ENCODE results near the gene WDR17. TPM values are rescaled to one million over a fixed set of nuclear protein-coding genes. Genes with fewer than 3 reads are reported as not detected.

WDR17 gene
- total RNA-seq, 1 experiment from 2014 or later, result 4.4 TPM

- TF ChIP-seq AFF4 (CRISPR knock-in tag; IDR thresholded peaks at IDR 0.05; ENCODE audit: borderline replicate concordance) (no peak), IRF2 (CRISPR knock-in tag; IDR thresholded peaks at IDR 0.05; ENCODE audit: borderline replicate concordance, low read depth) (no peak)
These were observed 139.7 kb downstream of the WDR17 start (continued) for GRCh38 chr4:176205299-176205698.

GRCh38 chr4:176207839-176208238 is 142.2 kb downstream of the WDR17 start:
- DNase-seq (ENCODE audit: low spot score) (no peak), ATAC-seq (no peak)
- no peak overlapping the region for H3K27ac Mint-ChIP-seq
- no peaks in the 10 kb centered on the region for H3K27me3 Mint-ChIP-seq (ENCODE audit: low read depth)
- H3K36me3 Mint-ChIP-seq, result peaks cover 10% of the 10 kb centered on the region; the same call in 1 of the 2 replicates
- H3K9me3 Mint-ChIP-seq, result peaks cover 16% of the 10 kb centered on the region
- no peak for TF ChIP-seq USF2 (CRISPR knock-in tag; IDR thresholded peaks at IDR 0.05)
- TF ChIP-seq MLX (CRISPR knock-in tag; IDR thresholded peaks at IDR 0.05), result no peak
- TF ChIP-seq HMGA2 (CRISPR knock-in tag; IDR thresholded peaks at IDR 0.05), result no peak
- TF ChIP-seq ELF4 (CRISPR knock-in tag; IDR thresholded peaks at IDR 0.05; ENCODE audit: low read depth), result no peak
- TF ChIP-seq FOXP1 (CRISPR knock-in tag; IDR thresholded peaks at IDR 0.05; ENCODE audit: borderline replicate concordance), result no peak
- TF ChIP-seq PRRX2 (CRISPR knock-in tag; IDR thresholded peaks at IDR 0.05), result no peak
- TF ChIP-seq PREB (CRISPR knock-in tag; IDR thresholded peaks at IDR 0.05; ENCODE audit: borderline replicate concordance), result no peak
- TF ChIP-seq NR3C1 (CRISPR knock-in tag; conservative IDR thresholded peaks at IDR 0.05; ENCODE audit: low read depth), result no peak
- TF ChIP-seq STAT6 (CRISPR knock-in tag; conservative IDR thresholded peaks at IDR 0.05; ENCODE audit: low read depth), result no peak
- TF ChIP-seq TEAD4 (CRISPR knock-in tag; IDR thresholded peaks at IDR 0.05), result no peak
- no peak for TF ChIP-seq ZBTB43 (CRISPR knock-in tag; IDR thresholded peaks at IDR 0.05)
- TF ChIP-seq ZNF532 (CRISPR knock-in tag; IDR thresholded peaks at IDR 0.05; ENCODE audit: borderline replicate concordance), result no peak
- no peak for TF ChIP-seq CBFB (CRISPR knock-in tag; IDR thresholded peaks at IDR 0.05; ENCODE audit: low read depth)
- ChIA-PET POLR2A (no interaction called here), CTCF (no interaction called here)
- no peak overlapping the region for H3K4me3 Mint-ChIP-seq
- H3K4me1 Mint-ChIP-seq, result peaks cover 24% of the 10 kb centered on the region
